GM18951 (cell line): ENCODE measurements around the gene GMFB.

Experiments
- POLR2A ChIP-seq: IDR thresholded peaks from 4 replicates; pipeline ENCODE4 v1.6.1; 2011; ENCODE audit warnings: mild to moderate bottlenecking; ENCODE audit not compliant: insufficient read length, insufficient read depth; ENCODE audit errors: extremely low read depth
- in situ Hi-C: fragments of 300-500 bp; cut with MboI; formaldehyde crosslinking; loops from one replicate; pipeline ENCODE4 v1.12.0; 2022; ENCODE audit warnings: low sequenced_read_pairs, mixed read lengths, inconsistent platforms; ENCODE audit not compliant: unreplicated experiment

The GMFB gene

DNA sequence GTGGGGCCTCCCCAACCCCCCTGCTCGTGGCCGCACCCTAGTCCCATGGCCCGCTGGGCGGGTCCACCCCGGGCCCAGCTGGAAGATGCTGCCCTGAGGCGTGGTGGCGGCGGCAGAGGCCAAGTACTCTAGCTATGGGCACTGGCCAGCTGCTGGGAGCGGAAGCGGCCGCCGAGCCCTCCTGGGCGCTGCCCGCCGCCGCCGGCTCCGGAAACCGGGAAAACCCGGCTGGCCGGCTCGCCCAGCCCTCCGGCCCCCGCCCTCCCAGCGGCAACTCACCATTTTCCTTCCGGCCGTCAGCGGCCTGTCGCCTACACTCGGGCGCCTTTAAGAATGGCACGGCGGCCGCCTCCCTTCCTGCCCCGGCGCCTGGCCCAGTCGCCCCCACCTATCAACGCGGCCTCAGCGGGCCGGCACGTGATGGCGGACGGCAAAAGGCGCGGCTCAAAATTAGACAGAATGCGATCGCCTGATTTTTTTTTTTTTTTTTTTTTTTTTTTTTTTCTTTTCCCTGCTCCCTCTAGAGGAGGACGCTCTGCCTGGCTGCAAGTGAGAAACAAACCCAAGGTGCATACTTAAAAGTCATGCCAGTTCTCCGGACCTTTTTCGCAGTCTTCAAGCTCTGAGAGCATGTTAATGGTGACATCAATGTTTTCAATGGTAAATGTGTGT is at the start of gene GMFB:
Gene GMFB (minus strand): TSS at position 335 of the 672 bp plus-strand sequence. CDS start 53 bp downstream, at position 282.
- in situ Hi-C loops: no loop called here
- TF ChIP-seq POLR2A: peak; percentile 83

DNA sequence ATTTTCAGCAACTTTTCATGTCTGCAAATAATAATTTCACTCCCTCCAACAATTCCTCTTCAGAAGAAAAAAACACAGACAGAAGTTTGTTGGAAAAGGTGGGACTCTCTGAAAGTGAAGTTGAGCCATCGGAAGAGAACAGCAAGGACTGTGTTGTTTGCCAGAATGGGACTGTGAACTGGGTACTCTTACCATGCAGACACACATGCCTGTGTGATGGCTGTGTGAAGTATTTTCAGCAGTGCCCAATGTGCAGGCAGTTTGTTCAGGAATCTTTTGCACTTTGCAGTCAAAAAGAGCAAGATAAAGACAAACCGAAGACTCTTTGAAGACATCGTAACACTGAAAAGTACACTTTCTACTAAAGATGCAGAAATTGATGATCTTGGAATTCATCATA is 49.3 kb upstream of the GMFB start:
- TF ChIP-seq POLR2A: no peak
- in situ Hi-C loops: no loop called here

- in situ Hi-C loops: no loop called here
- no peak for TF ChIP-seq POLR2A
Observed at GRCh38 chr14:54537651-54538050, 48.9 kb upstream of the GMFB start.

DNA sequence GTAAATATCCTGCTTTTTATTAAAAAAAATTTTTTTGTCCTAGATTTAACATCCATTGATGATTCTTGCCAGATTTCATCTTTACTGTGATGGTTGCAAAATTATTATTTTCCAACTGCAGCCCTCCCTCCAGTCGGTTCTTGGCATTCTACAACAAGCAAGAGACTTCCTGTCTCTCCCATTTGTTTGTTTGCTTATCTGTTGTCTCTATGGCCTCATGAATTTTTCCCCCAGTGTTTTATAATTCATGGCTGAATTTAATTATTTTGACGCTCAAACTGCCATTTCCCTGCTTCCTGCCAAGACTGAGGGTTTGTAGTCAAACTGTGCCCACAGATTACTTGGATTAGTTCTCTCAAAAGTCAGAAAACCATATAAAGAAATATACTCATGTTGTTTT is 46.9 kb upstream of the GMFB start:
- in situ Hi-C loops: no loop called here
- no peak for TF ChIP-seq POLR2A

DNA sequence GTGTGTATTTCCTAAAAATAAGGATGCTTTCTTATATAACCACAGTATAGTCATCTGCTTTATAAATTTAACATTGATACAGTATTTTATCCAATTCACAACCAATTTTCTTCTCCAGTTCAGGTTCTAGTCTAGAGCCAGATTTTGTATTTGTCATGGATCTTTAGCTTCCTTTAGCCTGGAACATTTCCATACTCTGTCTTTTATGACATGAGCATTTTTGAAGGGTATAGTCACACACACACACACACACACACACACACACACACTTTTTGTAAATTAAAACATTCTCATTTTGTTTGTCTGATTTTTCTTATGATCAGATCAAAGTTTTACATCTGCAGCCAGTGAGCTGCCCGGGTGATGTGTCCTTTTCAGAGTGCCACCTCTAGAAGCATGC is 46.3 kb upstream of the GMFB start:
- in situ Hi-C loops: no loop called here
- no peak for TF ChIP-seq POLR2A

GRCh38 chr14:54533100-54533499 is 44.3 kb upstream of the GMFB start:
- no peak for TF ChIP-seq POLR2A
- in situ Hi-C loops: no loop called here

DNA sequence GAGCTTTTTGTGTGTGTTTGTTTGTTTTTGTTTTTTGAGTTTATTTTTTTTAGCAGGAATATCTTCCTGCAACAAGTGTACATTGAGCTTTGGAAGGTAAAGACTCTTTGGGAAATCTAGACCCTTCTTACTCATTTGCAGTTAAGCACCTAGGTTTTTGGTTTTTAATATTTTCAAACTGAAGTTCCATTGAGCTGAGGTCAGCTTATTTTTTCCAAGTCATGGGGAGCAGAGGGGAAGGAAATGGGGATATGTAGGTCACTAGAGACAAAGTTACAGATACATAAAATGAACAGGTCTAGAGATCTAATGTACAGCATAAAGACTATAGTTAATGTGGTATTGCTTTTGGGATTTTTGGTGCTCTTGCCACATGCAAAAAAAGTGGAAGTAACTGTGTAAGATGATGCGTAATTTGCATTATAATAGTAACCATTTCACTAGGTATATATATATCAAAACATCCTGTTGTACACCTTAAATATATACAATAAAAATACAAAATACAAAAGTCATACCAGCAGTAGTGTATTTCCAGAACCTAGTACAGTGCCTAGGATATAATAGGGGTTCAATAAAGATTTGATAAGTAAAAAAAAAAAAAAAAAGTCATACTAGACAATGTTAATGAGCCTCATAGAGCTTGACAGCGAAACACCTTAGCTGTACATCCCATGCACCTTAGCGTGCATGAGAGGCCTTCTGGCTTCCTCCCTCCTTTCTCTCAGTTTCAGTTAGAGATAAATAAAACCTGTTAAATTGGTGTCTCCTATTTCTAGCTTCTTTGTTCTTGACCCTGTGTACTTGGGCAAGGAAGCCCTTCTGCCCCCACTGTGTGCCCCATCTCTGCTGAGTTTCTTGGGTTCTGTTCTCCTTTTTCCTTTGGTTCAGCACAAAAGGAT is 43.6 kb upstream of the GMFB start:
- TF ChIP-seq POLR2A: no peak
- in situ Hi-C loops: no loop called here

GRCh38 chr14:54529811-54530210 is 41.0 kb upstream of the GMFB start:
- TF ChIP-seq POLR2A: no peak
- in situ Hi-C loops: no loop called here

- in situ Hi-C loops: no loop called here
- no peak for TF ChIP-seq POLR2A
Observed at GRCh38 chr14:54528973-54529372, 40.2 kb upstream of the GMFB start.

DNA sequence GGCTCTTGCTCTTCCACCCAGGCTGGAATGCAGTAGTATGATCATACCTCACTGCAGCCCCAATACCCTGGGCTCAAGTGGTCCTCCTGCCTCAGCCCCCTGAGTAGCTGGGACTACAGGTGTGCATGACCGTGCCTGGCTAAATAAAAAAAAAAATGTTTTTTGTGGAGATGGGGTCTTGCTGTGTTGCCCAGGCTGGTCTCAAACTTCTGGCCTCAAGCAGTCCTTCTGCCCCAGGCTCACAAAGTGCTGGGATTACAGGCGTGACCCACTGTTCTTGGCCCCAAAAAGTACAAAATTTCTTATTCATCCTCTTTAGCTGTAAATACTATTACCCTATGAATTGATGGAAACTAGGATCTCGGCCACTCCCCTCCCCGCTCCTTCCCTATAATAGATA is 35.6 kb upstream of the GMFB start:
- TF ChIP-seq POLR2A: no peak
- in situ Hi-C loops: no loop called here

- in situ Hi-C loops: no loop called here
- TF ChIP-seq POLR2A: no peak
Observed at GRCh38 chr14:54516709-54517108, 27.9 kb upstream of the GMFB start.

DNA sequence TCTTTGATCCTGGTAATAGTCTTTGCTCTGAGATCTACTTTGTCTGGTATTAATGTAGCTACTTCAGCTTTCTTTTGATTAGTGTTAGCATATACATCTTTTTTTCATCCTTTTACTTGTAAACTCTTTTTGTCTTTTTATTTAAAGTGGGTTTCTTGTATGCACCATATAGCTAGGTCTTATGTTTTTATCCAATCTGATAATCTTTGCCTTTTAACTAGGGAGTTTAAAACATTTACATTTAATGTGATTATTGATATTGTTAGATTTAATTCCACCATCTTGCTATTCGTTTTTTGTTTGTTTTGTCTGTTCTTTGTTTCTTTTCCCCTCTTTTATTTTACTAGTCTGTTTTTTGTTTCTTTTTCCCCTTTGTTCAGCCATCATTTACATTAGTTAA is 26.9 kb upstream of the GMFB start:
- in situ Hi-C loops: no loop called here
- no peak for TF ChIP-seq POLR2A

DNA sequence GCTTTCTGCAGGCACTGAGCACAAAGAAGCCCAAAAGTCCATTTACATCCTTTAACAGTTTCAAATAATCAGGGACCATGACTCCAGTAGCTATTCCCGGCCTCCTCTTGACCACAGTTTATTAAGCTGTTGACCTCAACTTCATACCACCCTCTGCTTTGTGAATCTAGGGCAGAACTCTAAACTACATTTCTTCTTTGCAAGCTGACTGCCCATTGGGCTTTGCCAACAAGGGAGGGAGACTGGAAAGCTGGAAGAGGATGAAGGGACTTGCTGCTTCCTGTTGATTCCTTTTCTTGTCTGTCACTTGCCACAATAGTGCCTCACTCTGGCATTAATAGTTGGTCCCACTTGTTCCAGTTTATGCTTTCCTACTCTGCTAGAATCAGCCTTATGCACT is 23.6 kb upstream of the GMFB start:
- no peak for TF ChIP-seq POLR2A
- in situ Hi-C loops: no loop called here
